GM12801 (cell line): Measurements from ENCODE around the gene SSNA1.

ENCODE experiments used
- TF ChIP-seq, protein P1 (sequence below): IDR thresholded peaks from one replicate; pipeline ENCODE4 v1.5.1; 2011; ENCODE audit warnings: control low read depth; ENCODE audit not compliant: insufficient read length; ENCODE audit errors: extremely low read depth

SSNA1 gene

DNA sequence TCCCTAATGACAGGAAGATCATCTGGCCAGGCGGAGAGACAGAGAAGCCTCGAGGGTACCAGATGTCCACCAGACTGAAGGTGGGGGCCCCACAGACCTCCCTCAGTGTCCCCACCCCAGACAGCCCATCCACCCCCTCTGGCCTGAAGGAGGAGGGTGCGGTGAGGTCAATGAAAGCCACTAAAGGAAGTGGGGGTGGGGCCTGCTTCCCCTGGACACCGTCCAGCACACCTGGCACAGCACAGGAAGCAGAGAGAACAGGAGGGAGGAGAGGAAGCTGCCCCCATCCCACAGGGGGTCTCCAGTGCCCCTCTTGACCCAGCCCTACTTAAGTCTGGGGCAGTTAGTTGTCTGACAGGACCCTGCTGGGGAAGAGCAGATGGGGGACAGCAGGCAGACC is 29.9 kb upstream of the SSNA1 start:
- TF ChIP-seq, protein P1, sequence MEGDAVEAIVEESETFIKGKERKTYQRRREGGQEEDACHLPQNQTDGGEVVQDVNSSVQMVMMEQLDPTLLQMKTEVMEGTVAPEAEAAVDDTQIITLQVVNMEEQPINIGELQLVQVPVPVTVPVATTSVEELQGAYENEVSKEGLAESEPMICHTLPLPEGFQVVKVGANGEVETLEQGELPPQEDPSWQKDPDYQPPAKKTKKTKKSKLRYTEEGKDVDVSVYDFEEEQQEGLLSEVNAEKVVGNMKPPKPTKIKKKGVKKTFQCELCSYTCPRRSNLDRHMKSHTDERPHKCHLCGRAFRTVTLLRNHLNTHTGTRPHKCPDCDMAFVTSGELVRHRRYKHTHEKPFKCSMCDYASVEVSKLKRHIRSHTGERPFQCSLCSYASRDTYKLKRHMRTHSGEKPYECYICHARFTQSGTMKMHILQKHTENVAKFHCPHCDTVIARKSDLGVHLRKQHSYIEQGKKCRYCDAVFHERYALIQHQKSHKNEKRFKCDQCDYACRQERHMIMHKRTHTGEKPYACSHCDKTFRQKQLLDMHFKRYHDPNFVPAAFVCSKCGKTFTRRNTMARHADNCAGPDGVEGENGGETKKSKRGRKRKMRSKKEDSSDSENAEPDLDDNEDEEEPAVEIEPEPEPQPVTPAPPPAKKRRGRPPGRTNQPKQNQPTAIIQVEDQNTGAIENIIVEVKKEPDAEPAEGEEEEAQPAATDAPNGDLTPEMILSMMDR, result no peak

DNA sequence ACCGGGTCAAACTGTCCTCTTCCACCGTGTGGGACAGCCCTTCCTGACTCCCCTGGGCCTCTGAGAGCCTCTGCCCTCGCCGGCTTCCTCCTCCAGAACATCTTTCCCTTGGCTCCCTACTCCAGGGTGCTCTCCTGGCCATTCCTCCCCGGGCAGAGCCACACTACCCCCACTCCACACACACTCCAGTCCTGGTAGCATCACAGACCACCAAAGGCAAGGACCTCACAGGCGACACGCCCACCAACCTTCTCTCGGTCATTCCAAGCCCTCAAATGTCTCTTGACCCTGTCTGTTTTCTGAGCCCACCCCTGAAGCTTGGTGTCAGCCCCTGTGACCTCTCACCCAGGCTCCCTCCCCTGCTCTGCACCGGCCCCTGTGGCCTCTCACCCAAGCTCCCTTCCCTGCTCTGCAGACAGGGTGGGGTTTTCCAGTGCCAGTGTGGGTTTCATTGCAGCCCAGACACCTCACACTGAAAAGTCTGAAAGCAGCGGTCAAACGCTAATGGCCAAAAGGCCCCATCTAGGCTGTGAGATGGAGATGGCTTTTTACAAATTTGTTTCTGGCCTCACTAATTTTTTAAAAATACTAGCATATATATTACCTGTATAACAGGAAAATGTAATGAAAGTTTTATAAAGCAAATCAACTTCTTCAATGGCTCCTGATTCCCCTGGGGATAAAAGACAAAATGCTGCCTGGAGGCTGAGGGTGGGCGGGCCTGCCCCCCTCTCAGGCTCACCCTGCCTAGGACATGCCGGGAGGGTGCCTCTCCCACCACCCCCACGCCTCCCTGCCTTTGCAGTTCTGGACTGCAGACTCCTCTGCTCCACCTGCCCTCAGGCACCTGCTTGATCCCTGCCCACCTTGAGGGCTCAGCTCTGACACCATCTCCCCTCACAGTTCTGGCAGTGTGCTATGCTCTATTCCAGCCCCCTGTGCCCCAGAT is 29.1 kb upstream of the SSNA1 start:
- TF ChIP-seq, protein P1, result no peak

DNA sequence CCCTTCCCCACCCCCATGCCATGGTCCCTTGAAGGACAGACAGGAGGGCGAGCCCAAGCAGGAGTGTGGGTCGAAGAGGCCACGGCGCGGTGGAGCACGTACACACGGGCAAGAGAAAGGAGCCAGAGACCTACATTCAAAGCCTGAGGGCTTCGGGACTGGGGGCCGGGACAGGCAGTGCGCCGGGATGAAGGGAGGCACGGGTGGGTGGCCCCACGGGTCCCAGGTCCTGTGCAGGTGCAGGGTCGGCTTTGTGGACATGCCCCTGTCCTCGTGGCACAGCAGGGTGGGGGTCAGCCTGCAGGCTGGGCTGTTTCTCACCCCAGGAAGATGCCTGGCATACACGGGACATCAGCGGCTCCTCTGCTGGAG is 28.4 kb upstream of the SSNA1 start:
- TF ChIP-seq, protein P1, result no peak

DNA sequence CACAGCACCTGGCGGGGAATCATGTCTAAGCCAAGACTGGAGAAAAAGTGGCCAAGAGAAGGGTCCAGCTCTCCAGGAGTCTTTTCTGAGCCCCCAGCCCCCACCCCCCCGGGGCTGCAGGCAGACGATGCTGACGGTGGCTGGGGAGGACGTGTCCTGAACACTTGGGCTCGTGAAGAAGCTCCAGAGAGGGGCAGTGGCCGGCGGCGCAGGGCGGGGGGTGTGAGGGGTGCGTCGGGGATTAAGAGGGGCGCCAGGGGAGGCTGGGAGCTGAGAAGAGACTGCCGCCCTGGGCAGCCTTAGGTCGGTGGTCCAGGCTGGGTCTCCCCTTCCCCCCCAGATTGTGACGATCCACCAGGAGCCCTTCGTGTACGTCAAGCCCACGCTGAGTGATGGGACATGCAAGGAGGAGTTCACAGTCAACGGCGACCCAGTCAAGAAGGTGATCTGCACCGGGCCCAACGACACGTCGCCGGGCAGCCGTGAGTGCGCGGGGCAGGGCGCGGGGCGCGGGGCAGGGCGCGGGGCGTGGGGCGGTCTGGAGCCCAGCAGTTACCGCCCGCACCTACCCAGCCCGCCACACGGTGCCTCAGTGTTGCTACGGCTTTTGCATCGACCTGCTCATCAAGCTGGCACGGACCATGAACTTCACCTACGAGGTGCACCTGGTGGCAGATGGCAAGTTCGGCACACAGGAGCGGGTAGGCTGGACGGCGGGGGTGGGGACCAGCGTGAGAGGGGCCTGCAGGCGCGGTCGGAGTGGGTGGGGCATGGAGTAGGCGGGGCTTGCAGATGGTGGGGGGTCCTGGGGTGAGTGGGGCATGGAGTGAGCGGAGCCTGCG is 27.5 kb upstream of the SSNA1 start:
- TF ChIP-seq, protein P1, result no peak

DNA sequence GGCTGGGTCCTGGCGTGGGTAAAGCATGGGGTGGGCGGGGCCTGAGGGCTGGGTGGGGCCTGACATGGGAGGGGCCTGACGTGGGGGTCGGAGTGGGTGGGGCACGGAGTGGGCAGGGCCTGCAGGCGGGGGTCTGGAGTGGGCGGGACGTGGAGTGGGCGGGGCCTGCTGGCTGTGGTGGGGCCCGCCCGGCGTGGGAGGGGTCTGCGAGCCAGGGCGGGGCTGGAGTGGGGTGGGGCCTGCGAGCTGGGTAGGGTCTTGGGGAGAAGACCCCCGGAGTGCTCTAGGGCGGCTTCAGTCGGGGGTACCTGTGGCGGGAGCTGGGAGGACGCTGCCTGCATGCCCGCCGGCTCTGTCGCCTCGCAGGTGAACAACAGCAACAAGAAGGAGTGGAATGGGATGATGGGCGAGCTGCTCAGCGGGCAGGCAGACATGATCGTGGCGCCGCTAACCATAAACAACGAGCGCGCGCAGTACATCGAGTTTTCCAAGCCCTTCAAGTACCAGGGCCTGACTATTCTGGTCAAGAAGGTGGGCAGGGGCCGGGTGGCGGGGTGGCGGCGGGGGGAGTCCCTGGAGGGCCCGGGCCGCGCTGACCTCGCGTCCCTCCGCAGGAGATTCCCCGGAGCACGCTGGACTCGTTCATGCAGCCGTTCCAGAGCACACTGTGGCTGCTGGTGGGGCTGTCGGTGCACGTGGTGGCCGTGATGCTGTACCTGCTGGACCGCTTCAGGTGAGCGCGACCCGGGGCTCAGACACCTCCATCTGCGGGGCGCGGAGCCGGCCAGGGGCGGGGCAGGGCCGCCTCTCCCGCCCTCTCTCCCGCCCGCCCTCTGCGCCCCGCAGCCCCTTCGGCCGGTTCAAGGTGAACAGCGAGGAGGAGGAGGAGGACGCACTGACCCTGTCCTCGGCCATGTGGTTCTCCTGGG is 26.7 kb upstream of the SSNA1 start:
- TF ChIP-seq, protein P1, result no peak

DNA sequence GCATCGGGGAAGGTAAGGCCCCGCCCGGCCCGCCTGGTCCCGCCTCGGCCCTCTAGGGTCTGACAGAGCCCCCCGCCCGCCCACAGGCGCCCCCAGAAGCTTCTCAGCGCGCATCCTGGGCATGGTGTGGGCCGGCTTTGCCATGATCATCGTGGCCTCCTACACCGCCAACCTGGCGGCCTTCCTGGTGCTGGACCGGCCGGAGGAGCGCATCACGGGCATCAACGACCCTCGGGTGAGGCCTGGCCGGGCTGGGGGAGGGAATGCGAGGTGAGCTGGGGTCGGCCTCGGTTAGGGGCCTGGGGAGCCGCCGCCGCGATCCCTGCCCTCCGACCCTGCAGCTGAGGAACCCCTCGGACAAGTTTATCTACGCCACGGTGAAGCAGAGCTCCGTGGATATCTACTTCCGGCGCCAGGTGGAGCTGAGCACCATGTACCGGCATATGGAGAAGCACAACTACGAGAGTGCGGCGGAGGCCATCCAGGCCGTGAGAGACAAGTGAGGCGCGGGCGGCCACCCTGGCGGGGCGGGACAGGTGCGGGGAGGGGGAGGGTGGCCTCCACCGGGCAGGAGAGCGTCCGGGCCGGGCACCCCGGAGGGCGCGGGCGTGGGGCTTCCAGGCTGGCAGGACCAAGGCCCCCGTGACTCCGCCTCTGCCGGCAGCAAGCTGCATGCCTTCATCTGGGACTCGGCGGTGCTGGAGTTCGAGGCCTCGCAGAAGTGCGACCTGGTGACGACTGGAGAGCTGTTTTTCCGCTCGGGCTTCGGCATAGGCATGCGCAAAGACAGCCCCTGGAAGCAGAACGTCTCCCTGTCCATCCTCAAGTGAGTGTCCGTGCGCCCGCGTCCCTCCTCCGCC is 25.7 kb upstream of the SSNA1 start:
- TF ChIP-seq, protein P1, result no peak
